Glutamatergic neuron (in vitro differentiated cells): Measurements from ENCODE around the gene RCAN2. TPM values are rescaled to one million over a fixed set of nuclear protein-coding genes. Genes with fewer than 3 reads are reported as not detected.

Experiments used
- DNase-seq: peaks from one replicate; pipeline ENCODE4 v3.0.0; 2022
- H3K27ac Mint-ChIP-seq: one replicate; pipeline ENCODE4 v1.8.0; 2020; ENCODE audit warnings: mild to moderate bottlenecking, mixed read lengths, inconsistent platforms; ENCODE audit not compliant: unreplicated experiment
- H3K27me3 Mint-ChIP-seq: one replicate; pipeline ENCODE4 v1.8.0; 2020; ENCODE audit warnings: mild to moderate bottlenecking, moderate library complexity, mixed read lengths, inconsistent platforms; ENCODE audit not compliant: unreplicated experiment
- H3K36me3 Mint-ChIP-seq: one replicate; pipeline ENCODE4 v1.8.0; 2020; ENCODE audit warnings: mild to moderate bottlenecking, mixed read lengths, inconsistent platforms; ENCODE audit not compliant: unreplicated experiment
- H3K4me1 Mint-ChIP-seq: one replicate; pipeline ENCODE4 v1.8.0; 2020; ENCODE audit warnings: mild to moderate bottlenecking, low read depth, mixed read lengths, inconsistent platforms; ENCODE audit not compliant: unreplicated experiment
- H3K4me3 Mint-ChIP-seq: one replicate; pipeline ENCODE4 v1.8.0; 2020; ENCODE audit warnings: mild to moderate bottlenecking, mixed read lengths, inconsistent platforms; ENCODE audit not compliant: unreplicated experiment
- H3K9me3 Mint-ChIP-seq: one replicate; pipeline ENCODE4 v1.8.0; 2020; ENCODE audit warnings: mild to moderate bottlenecking, moderate library complexity, mixed read lengths, inconsistent platforms; ENCODE audit not compliant: unreplicated experiment
- total RNA-seq: library from RNA; stranded (reverse); fragmentation: NEBNext Ultra II Directional; extraction: Animal tissue kit (Norgen Biotek cat#: 25700); gene quantifications from one replicate; pipeline ENCODE4 v1.2.1, GENCODE V29; 2021; ENCODE audit not compliant: unreplicated experiment
- TF ChIP-seq, protein P1 (sequence below): fragments of 200-600 bp; sonication (generic); IDR thresholded peaks from one replicate; pipeline ENCODE4 v1.5.0; 2021; ENCODE audit not compliant: partially characterized antibody, unreplicated experiment

Gene RCAN2
- total RNA-seq, 1 donor from 2014 or later = 21.6 TPM

DNA sequence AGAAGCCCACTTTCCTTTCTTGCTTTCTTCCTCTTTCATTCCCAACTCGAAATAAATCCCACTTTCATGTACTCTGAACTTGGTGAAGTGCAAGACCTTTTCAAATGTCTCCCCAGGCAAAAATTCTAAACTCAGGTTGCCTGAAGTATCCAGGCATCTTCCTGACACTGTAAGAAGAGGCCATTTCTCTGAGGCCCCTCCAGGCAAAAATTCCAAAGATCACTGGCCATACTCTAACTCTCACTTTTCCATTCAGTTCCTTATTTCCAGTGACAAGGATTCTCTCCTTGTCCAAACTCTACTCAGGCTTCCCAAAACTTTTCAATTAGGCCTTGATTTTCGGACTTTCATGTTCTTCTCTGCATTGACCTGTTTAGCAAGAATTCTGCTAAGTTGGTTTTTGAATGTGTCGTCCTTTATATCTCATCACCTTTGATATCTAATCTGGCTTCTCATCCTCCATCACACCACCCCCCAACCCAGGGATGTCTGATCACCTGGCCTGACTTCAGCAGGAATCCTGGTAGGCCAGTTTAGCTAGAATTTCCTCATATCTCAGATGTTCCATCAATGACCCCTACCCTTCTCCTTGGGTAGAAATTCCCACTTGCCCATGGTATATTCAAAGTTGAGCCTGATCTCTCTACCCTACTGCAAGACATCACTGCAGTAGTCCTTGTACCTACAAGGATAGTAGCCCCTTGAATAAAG, 124.9 kb downstream of the RCAN2 start:
- no peak for DNase-seq
- Mint-ChIP-seq H3K4me3 (no peak overlapping the region), H3K4me1 (no peaks in the 10 kb centered on the region), H3K9me3 (no peaks in the 10 kb centered on the region), H3K27ac (no peak overlapping the region), H3K27me3 (peaks cover 3% of the 10 kb centered on the region), H3K36me3 (no peaks in the 10 kb centered on the region)
- TF ChIP-seq, protein P1, sequence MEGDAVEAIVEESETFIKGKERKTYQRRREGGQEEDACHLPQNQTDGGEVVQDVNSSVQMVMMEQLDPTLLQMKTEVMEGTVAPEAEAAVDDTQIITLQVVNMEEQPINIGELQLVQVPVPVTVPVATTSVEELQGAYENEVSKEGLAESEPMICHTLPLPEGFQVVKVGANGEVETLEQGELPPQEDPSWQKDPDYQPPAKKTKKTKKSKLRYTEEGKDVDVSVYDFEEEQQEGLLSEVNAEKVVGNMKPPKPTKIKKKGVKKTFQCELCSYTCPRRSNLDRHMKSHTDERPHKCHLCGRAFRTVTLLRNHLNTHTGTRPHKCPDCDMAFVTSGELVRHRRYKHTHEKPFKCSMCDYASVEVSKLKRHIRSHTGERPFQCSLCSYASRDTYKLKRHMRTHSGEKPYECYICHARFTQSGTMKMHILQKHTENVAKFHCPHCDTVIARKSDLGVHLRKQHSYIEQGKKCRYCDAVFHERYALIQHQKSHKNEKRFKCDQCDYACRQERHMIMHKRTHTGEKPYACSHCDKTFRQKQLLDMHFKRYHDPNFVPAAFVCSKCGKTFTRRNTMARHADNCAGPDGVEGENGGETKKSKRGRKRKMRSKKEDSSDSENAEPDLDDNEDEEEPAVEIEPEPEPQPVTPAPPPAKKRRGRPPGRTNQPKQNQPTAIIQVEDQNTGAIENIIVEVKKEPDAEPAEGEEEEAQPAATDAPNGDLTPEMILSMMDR = no peak

DNA sequence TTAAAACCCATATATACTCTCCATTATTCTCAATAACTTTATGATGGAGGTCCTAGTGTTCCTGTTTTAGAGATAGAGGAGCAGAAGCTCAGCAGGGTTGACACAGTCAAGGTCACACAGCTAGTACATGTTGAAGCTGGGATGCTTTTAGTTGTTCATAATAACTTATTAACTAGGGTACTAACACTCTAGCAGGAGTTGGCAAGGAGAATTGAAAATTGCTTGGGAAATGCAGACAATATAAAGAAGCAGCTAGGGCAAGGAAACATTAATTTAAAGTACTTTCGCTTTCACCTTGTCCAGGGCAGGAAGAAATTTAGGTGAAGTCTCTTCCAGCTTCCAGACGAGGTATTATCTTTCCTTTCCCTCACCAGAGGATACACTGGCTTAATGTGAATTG, 133.7 kb downstream of the RCAN2 start:
- H3K36me3 Mint-ChIP-seq = no peaks in the 10 kb centered on the region
- no peak for DNase-seq
- TF ChIP-seq, protein P1 = no peak
- no peak overlapping the region for H3K4me3 Mint-ChIP-seq
- no peaks in the 10 kb centered on the region for H3K9me3 Mint-ChIP-seq
- no peaks in the 10 kb centered on the region for H3K27me3 Mint-ChIP-seq
- no peak overlapping the region for H3K27ac Mint-ChIP-seq
- H3K4me1 Mint-ChIP-seq = no peaks in the 10 kb centered on the region

DNA sequence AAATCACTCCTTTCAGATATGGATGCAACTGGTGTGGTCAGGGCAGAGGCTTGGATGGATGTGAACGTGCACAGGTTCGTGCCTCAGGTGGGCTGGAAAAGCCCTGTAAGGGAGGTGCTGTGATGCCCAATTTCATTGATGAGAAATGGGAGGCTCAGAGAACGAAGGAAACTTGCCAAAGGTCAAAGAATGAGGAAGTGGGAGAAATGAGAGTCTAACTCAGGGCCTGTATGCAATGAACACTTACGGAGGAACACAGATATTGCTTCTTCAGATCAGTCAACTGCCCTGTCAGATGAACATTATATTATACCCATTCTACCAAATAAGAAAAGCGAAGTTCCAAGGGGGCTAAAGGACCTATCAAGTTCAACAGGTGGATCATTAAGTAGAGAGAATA, 134.7 kb downstream of the RCAN2 start:
- Mint-ChIP-seq H3K4me3 (no peak overlapping the region), H3K27me3 (no peaks in the 10 kb centered on the region), H3K4me1 (no peaks in the 10 kb centered on the region), H3K9me3 (no peaks in the 10 kb centered on the region), H3K36me3 (no peaks in the 10 kb centered on the region), H3K27ac (no peak overlapping the region)
- TF ChIP-seq, protein P1 = no peak
- no peak for DNase-seq

DNA sequence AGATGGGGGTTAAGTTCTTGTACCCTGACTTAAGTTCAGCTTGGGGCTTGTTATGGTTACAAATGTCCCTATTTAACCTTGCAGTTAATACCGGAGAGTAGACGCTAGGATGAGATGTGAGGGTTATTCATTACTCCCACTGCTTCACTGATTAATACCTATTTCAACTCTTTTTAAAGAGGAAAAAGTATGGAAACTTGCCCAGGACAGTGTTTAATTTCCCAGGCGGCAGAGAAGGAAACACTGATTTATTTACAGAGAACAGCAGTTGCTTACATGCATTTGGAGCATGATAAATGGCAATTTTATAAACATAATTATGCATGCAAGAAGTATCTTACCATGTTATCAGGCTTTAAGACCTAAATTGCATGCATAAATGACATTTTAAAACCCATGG, 137.7 kb downstream of the RCAN2 start:
- Mint-ChIP-seq H3K4me1 (no peaks in the 10 kb centered on the region), H3K27me3 (no peaks in the 10 kb centered on the region), H3K36me3 (no peaks in the 10 kb centered on the region), H3K9me3 (no peaks in the 10 kb centered on the region), H3K27ac (no peak overlapping the region), H3K4me3 (no peak overlapping the region)
- no peak for DNase-seq
- TF ChIP-seq, protein P1 = no peak

DNA sequence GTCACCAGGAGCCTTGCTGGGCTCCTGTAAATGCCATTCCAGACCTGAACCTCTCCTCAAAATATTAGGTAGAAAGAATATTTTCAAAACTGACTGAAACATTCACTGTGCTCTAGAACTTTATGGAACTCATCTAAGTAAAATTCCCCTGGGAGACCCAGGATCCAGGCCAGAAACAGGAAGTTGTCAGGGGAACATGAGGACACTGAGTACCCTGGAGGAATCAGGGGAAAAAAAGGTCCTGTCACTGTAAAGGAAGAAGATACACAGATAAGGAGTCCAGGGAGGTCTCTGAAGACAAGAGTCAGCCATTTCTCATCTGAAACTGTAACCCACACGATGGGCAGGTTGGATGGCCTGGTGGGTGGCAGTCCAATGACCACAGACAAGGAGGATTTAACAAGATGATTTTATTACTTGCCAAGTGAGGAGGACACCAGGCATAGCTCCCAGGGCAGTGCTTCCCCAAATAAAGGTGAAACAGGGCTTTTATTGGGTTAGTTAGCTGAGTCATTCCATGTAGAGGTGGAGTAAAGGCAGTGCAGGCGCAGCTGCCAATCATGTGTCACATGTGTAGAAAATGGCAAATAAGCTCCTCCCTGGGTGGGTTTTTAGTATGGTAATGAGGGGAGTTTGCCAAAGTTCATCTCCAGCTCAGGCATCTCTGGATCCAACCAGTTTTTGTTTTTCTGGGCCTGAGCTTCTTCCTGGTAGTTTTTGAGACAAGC, 138.5 kb downstream of the RCAN2 start:
- H3K4me3 Mint-ChIP-seq = no peak overlapping the region
- no peaks in the 10 kb centered on the region for H3K4me1 Mint-ChIP-seq
- H3K27me3 Mint-ChIP-seq = no peaks in the 10 kb centered on the region
- no peaks in the 10 kb centered on the region for H3K9me3 Mint-ChIP-seq
- no peak for DNase-seq
- TF ChIP-seq, protein P1 = no peak
- H3K36me3 Mint-ChIP-seq = no peaks in the 10 kb centered on the region
- no peak overlapping the region for H3K27ac Mint-ChIP-seq
